T-cell (primary cell): ENCODE measurements around the gene STK32C. TPM values are rescaled to one million over a fixed set of nuclear protein-coding genes. Genes with fewer than 3 reads are reported as not detected.

Source experiments
- ATAC-seq, 4 experiments: fragments of 200-7000 bp in 3 of 4; fragments of 150-1000 bp in 1 of 4; cut with Tn5 transposase; replicated peaks in 1 of 4; 1 replicate in 3 of 4; 2 replicates in 1 of 4; pipeline ENCODE4 v1.10.0; 2021; ENCODE audit warnings: moderate library complexity in 3 of 4, mild to moderate bottlenecking in 2 of 4, moderate number of reproducible peaks in 1 of 4
- CTCF ChIA-PET, 2 donors: fragments of 300-600 bp; sonication (Branson Sonifier 250); formaldehyde crosslinking; loops; one replicate each; lab custom pipeline; 2022; ENCODE audit warnings: antibody characterized with exemption in 2 of 2; lab: Charles Lee
- POLR2A ChIA-PET, 2 donors: fragments of 300-600 bp; sonication (Branson Sonifier 250); formaldehyde crosslinking; loops; one replicate each; lab custom pipeline; 2022; ENCODE audit warnings: antibody characterized with exemption in 2 of 2; lab: Charles Lee
- DNase-seq, 35 experiments: peaks; one replicate each; pipeline versions ENCODE4 v3.0.0 to v3.0.0-alpha.2; 2013 to 2023
- H3K27ac ChIP-seq: one replicate; pipeline ENCODE4 v1.5.1; 2013; ENCODE audit warnings: low read length
- H3K27me3 ChIP-seq, 2 experiments: replicated peaks in 1 of 2; 1 replicate in 1 of 2; 2 replicates in 1 of 2; pipeline versions ENCODE4 v1.6.1 to v1.7.0; 2013; ENCODE audit warnings: low read length in 1 of 2, mixed read lengths in 1 of 2; ENCODE audit not compliant: control insufficient read depth in 2 of 2, insufficient read depth in 2 of 2; ENCODE audit errors: extremely low read depth in 1 of 2
- H3K36me3 ChIP-seq, 2 donors: 1 replicate in 1 of 2; 2 replicates in 1 of 2; pipeline versions ENCODE4 v1.6.1 to v1.7.0; 2013; ENCODE audit warnings: low read length in 1 of 2; ENCODE audit not compliant: control insufficient read depth in 2 of 2, insufficient read depth in 1 of 2; ENCODE audit errors: extremely low read depth in 1 of 2
- H3K4me1 ChIP-seq, 2 experiments: 1 replicate in 1 of 2; 2 replicates in 1 of 2; pipeline versions ENCODE4 v1.6.1 to v1.7.0; 2013; ENCODE audit warnings: low read length in 2 of 2, mixed read lengths in 1 of 2; ENCODE audit not compliant: insufficient read depth in 2 of 2, control insufficient read depth in 1 of 2; ENCODE audit errors: extremely low read depth in 1 of 2
- H3K4me3 ChIP-seq, 2 donors: 1 replicate in 1 of 2; 2 replicates in 1 of 2; pipeline versions ENCODE4 v1.5.1 to v1.7.0; 2013; ENCODE audit warnings: mild to moderate bottlenecking in 2 of 2, low read length in 1 of 2, moderate library complexity in 1 of 2; ENCODE audit not compliant: control insufficient read depth in 1 of 2; ENCODE audit errors: extremely low read depth in 1 of 2
- H3K9me3 ChIP-seq: 2 replicates; pipeline ENCODE4 v1.7.0; 2013
- H3K27ac Mint-ChIP-seq, 2 donors: one replicate each; pipeline ENCODE4 v1.8.0; 2020 to 2021; ENCODE audit warnings: mild to moderate bottlenecking in 2 of 2, mixed read lengths in 2 of 2
- H3K27me3 Mint-ChIP-seq, 2 donors: one replicate each; pipeline ENCODE4 v1.8.0; 2021 to 2022; ENCODE audit warnings: mixed read lengths in 2 of 2
- H3K36me3 Mint-ChIP-seq: one replicate; pipeline ENCODE4 v1.8.0; 2021; ENCODE audit warnings: mixed read lengths
- H3K4me1 Mint-ChIP-seq, 3 donors: one replicate each; pipeline ENCODE4 v1.8.0; 2020 to 2022; ENCODE audit warnings: mixed read lengths in 3 of 3, mild to moderate bottlenecking in 1 of 3
- H3K4me3 Mint-ChIP-seq, 3 donors: one replicate each; pipeline ENCODE4 v1.8.0; 2020 to 2022; ENCODE audit warnings: mild to moderate bottlenecking in 3 of 3, mixed read lengths in 3 of 3, moderate library complexity in 3 of 3
- H3K9me3 Mint-ChIP-seq, 3 donors: one replicate each; pipeline ENCODE4 v1.8.0; 2020 to 2022; ENCODE audit warnings: mixed read lengths in 3 of 3
- WGBS: methylation state at CpG from one replicate; pipeline ENCODE4 v1.1.5; 2013; ENCODE audit warnings: missing lambda C conversion rate; ENCODE audit not compliant: insufficient coverage; 5-methylcytosine and 5-hydroxymethylcytosine counted together
- total RNA-seq, 35 experiments: library from RNA in 6 of 35; stranded (reverse) in 6 of 35; fragments of 120-200 nt in 1 of 35; gene quantifications; one replicate each; pipeline versions ENCODE4 v1.2.1 to v1.2.4 and lab custom pipeline; 2013 to 2026

The STK32C gene
- total RNA-seq (10 to 100 TPM in 3 of 5 donors, 1 to 10 TPM in 2; 5.8 to 16.4 (median 12.2) TPM), total RNA-seq (lab: John Stamatoyannopoulos, UW) (6.0 to 20.0 (median 9.2) reads per million in 29 experiments)
- total RNA-seq (2013): 8.2 TPM

DNA sequence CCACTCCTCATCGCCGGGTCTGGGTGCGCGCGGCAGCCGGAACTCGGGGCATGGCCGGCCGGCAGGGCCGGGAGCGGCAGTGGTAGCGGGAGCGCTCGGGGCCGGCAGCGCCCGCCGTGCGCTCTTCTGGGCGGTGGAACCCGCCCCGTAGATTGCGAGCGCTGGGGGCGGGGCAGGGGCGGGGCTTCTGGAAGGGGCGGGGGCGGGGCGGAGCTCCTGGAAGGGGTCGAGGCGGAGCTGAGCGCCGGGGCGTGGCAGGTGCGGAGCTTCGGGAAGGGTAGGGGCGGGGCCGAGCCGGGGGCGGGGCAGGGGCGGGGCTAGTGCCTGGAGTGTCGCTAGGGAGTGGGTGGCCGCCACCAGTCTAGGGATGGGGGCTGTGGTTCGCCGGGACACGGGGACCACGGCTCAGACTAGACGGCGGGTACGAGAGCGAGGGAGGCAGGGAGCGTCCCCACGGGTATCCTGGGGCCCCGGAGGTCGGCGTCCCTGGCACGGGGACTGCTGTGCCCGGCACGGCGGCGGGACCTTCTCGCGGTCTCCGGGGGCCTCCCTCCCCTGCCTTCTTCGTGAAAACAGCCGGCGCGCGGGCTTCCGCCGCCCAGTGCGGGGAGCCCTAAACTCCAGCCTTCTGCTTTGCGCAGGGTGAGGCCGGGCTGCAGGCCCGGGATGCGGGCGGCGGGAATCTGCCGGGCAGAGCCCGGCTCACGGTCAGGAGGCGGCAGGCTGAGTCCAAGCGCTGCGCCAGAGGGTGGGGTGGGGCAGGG is at the start of gene STK32C:
STK32C (minus strand) TSS at position 128 of the 764 bp plus-strand sequence; CDS start at position 11, 117 bp downstream.
- WGBS: under 1% methylated on average over 68 of the region's 84 CpGs
- H3K27ac ChIP-seq: no peak within 1 kb of the TSS
- CTCF ChIA-PET: interaction anchor here (0.6 to 0.9 kb wide), 2 partner anchors 23 to 135 kb away, joined by 4 to 5 read pairs; no protein-coding TSS in a partner anchor

DNA sequence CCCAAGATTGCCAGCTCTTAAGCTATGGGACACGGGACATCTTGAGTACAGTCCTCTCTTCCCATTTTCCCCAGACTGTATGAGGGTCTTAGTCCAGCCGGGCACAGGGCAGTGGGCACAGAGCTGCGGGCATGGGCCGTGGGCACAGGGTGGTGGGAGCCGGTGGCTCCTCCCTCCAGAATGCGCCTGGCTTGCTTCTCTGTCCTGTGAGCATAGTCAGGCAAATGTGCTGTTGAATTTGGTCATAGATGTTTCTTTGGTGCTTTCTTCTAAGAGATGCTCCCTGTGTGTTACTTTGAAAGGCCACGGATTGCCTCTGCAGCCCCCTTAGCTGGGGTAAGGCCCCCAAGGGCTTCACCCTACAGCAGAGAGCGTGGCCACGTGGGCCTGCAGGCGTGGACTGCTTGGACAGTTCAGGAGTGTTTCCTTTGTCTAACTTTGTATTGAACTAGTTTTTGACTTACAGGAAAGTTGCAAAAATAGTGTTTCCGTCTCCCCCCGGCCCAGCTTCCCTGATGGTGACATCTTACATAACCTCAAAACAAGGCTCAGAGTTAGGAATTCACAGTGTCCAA is 49.0 kb upstream of the STK32C start:
- no peak overlapping the region for H3K4me3 Mint-ChIP-seq
- Histone ChIP-seq H3K4me1 (peaks cover 0 to 5% of the 10 kb centered on the region in 2 experiments), H3K4me3 (no peak overlapping the region), H3K27me3 (no peaks in the 10 kb centered on the region), H3K27ac (no peak overlapping the region), H3K9me3 (no peaks in the 10 kb centered on the region), H3K36me3 (no peaks in the 10 kb centered on the region)
- peaks cover 3% of the 10 kb centered on the region for H3K36me3 Mint-ChIP-seq
- H3K27me3 Mint-ChIP-seq: no peaks in the 10 kb centered on the region
- DNase-seq (no peak), ATAC-seq (no peak)
- no peak overlapping the region for H3K27ac Mint-ChIP-seq
- ChIA-PET CTCF (no interaction called here), POLR2A (no interaction called here)
- H3K9me3 Mint-ChIP-seq: no peaks in the 10 kb centered on the region
- peaks cover 0 to 3% (median 2%) of the 10 kb centered on the region in 3 donors for H3K4me1 Mint-ChIP-seq
- 95% methylated on average over 7 of the region's 12 CpGs for WGBS

More for the DNA sequence above, at the start of gene STK32C:
- H3K27me3 ChIP-seq: peaks cover 0 to 36% of the 10 kb centered on the region in 2 experiments
- DNase-seq: peak; percentile 71 to 94 (median 86)
- peak within 1 kb of the TSS; percentile 83 to 90 (median 89) for H3K4me3 Mint-ChIP-seq
- H3K9me3 ChIP-seq: no peaks in the 10 kb centered on the region
- peak; percentile 75 to 90 (median 86) for ATAC-seq
- peaks cover 2 to 12% of the 10 kb centered on the region in 2 experiments for H3K4me1 ChIP-seq
- peak within 1 kb of the TSS; percentile 64 to 70 for H3K4me3 ChIP-seq
- peak within 1 kb of the TSS; percentile 1 to 55 for H3K27ac Mint-ChIP-seq
- no peaks in the 10 kb centered on the region for H3K36me3 ChIP-seq
- no peaks in the 10 kb centered on the region for H3K36me3 Mint-ChIP-seq
- peaks cover 0 to 5% of the 10 kb centered on the region in 2 donors for H3K27me3 Mint-ChIP-seq
- no peaks in the 10 kb centered on the region for H3K9me3 Mint-ChIP-seq
- H3K4me1 Mint-ChIP-seq: peaks cover 8 to 14% (median 13%) of the 10 kb centered on the region in 3 donors
- POLR2A ChIA-PET: interaction anchor here (0.5 to 0.7 kb wide), 3 partner anchors 14 to 30 kb away, joined by 3 to 4 read pairs (median 3); no protein-coding TSS in a partner anchor

DNA sequence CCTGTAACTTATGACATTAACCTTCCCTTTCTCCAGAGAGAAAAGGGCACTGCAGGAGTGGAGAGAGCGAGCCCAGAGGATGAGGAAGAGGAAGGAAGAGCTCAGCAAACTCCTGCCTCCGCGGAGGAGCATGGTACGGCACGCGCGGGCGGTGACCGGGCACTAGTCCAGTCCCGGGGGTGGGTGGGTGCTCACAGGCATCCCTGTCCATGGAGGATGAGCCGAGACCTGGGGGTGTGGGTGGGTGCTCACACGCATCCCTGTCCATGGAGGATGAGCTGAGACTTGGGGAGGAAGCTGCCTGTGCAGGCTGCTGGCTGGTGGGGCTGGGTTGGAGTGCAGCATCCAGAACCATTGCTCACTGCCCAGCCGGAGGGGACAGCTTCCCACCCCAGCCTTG is 48.0 kb upstream of the STK32C start:
- no peaks in the 10 kb centered on the region for H3K27me3 Mint-ChIP-seq
- POLR2A ChIA-PET: interaction anchor here in 1 of 2 donors (0.6 kb wide), 1 partner anchor 25 kb away, joined by 3 read pairs; no protein-coding TSS in a partner anchor
- ATAC-seq (no peak), DNase-seq (peak in 1 of 35 experiments; percentile 22)
- no peak overlapping the region for H3K27ac Mint-ChIP-seq
- Histone ChIP-seq H3K36me3 (no peaks in the 10 kb centered on the region), H3K4me3 (no peak overlapping the region), H3K4me1 (peaks cover 0 to 5% of the 10 kb centered on the region in 2 experiments), H3K27ac (no peak overlapping the region), H3K9me3 (no peaks in the 10 kb centered on the region), H3K27me3 (no peaks in the 10 kb centered on the region)
- no peak overlapping the region for H3K4me3 Mint-ChIP-seq
- no peaks in the 10 kb centered on the region for H3K36me3 Mint-ChIP-seq
- no peaks in the 10 kb centered on the region for H3K9me3 Mint-ChIP-seq
- CTCF ChIA-PET: no interaction called here
- 94% methylated on average over 10 of the region's 13 CpGs for WGBS
- H3K4me1 Mint-ChIP-seq: peaks cover 0 to 3% (median 2%) of the 10 kb centered on the region in 3 donors

DNA sequence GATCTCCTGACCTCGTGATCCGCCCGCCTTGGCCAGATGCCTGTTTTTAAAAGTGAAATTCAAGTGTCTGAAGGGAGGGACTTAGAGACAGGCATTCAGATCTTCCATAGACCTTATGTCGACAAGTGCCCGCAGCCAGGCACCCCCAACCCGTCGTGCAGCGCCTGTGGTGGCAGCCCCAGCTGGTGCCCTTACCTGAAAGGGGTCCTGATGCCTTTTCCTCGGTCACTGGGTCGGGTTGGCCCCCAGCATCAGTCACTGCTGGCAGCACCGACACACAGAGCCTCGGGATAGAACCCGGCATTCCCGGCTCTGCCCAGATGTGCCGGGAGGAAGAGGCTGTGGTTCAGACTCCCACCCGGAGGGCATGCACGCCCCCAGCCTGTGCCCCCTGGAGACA is 47.5 kb upstream of the STK32C start:
- no peak overlapping the region for H3K4me3 Mint-ChIP-seq
- H3K4me1 Mint-ChIP-seq: peaks cover 0 to 3% (median 2%) of the 10 kb centered on the region in 3 donors
- Histone ChIP-seq H3K4me1 (peaks cover 0 to 5% of the 10 kb centered on the region in 2 experiments), H3K36me3 (no peaks in the 10 kb centered on the region), H3K27me3 (no peaks in the 10 kb centered on the region), H3K27ac (no peak overlapping the region), H3K4me3 (no peak overlapping the region), H3K9me3 (no peaks in the 10 kb centered on the region)
- H3K27ac Mint-ChIP-seq: no peak overlapping the region
- DNase-seq (no peak), ATAC-seq (no peak)
- 95% methylated on average over 16 of the region's 17 CpGs for WGBS
- POLR2A ChIA-PET: no interaction called here
- no peaks in the 10 kb centered on the region for H3K36me3 Mint-ChIP-seq
- no peaks in the 10 kb centered on the region for H3K9me3 Mint-ChIP-seq
- CTCF ChIA-PET: no interaction called here
- no peaks in the 10 kb centered on the region for H3K27me3 Mint-ChIP-seq

DNA sequence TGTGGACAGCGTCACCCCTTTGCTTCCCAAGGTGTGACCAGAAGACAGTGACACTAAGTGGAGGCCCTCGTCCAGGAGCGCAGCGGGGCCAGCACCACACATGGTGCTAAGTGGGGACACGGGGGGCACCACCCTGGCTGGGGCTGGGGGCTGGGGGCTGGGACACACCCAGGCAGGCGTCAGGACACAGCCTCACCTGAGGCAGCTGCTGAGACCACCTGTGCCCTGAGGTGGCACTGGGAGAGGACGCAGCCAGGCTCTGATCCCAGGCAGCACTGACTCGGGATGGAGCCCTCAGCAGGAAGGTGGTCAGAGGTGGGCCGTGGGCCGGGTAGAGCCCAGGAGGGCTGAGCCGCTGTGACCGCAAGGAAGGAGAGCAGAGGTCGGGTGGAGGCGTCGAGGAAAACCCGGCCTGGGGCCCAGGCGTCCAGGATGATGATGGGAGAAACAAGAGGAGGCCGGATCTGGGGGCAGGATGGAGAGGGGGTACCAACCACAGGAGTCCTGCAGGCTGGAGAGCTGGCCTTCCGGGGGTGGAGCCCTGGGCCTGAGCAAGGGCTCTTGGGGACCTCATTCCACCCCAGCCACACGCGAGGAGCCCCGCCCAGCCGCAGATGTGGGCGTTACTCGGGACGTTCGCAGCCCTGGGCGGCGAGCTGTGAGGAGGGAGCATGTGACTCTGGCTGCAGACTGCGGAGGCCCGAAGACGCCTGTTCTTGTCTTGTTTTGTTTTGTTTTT is 46.8 kb upstream of the STK32C start:
- Histone ChIP-seq H3K9me3 (no peaks in the 10 kb centered on the region), H3K36me3 (no peaks in the 10 kb centered on the region), H3K4me3 (no peak overlapping the region), H3K27ac (no peak overlapping the region), H3K4me1 (peaks cover 0 to 5% of the 10 kb centered on the region in 2 experiments), H3K27me3 (no peaks in the 10 kb centered on the region)
- no peak overlapping the region for H3K27ac Mint-ChIP-seq
- H3K4me3 Mint-ChIP-seq: no peak overlapping the region
- WGBS: 86% methylated on average over 18 of the region's 32 CpGs
- ChIA-PET POLR2A (no interaction called here), CTCF (no interaction called here)
- H3K9me3 Mint-ChIP-seq: no peaks in the 10 kb centered on the region
- no peaks in the 10 kb centered on the region for H3K36me3 Mint-ChIP-seq
- DNase-seq: no peak
- no peak for ATAC-seq
- H3K4me1 Mint-ChIP-seq: peaks cover 0 to 3% (median 2%) of the 10 kb centered on the region in 3 donors
- H3K27me3 Mint-ChIP-seq: no peaks in the 10 kb centered on the region
